Prostate gland (tissue), 2 donors: Measurements from ENCODE around the gene DST.

Experiments used
- CTCF ChIP-seq, 4 experiments: fragments of 200-600 bp in 2 of 4; fragments of 450-650 bp in 2 of 4; sonication (generic) in 2 of 4; IDR thresholded peaks; 1 replicate in 3 of 4; 2 replicates in 1 of 4; pipeline ENCODE4 v1.5.1; 2016 to 2019; ENCODE audit warnings: antibody characterized with exemption in 4 of 4, mild to moderate bottlenecking in 2 of 4, moderate library complexity in 2 of 4
- POLR2A ChIP-seq: fragments of 450-650 bp; IDR thresholded peaks from one replicate; pipeline ENCODE4 v1.6.1; 2016; ENCODE audit warnings: antibody characterized with exemption, mild to moderate bottlenecking

GRCh38 chr6:56490993-56491392, 151.7 kb downstream of the DST start:
- TF ChIP-seq CTCF (IDR thresholded peaks at IDR 0.05), result no peak
- TF ChIP-seq POLR2A, result no peak
